IMR-90 (cell line): ENCODE data around the gene IFRD2. TPM values are rescaled to one million over a fixed set of nuclear protein-coding genes. Genes with fewer than 3 reads are reported as not detected.

Experiments used
- ATAC-seq: fragments of 200-7000 bp; cut with Tn5 transposase; 2 replicates; pipeline ENCODE4 v1.9.1; 2020; ENCODE audit warnings: low read depth, mild to moderate bottlenecking, moderate library complexity
- BruUV-seq: library from RNA; stranded (reverse); fragments of 400-500 nt; replicated peaks from 2 replicates; lab custom pipeline; 2021; lab: Mats Ljungman, UMichigan
- CTCF ChIA-PET: fragments of 300-600 bp; formaldehyde crosslinking; extraction: SDS; loops from one replicate; lab custom pipeline; 2021; ENCODE audit warnings: antibody characterized with exemption; lab: Yijun Ruan, JAX
- POLR2A ChIA-PET: fragments of 300-600 bp; sonication (Branson Sonifier 250); formaldehyde crosslinking; loops from one replicate; lab custom pipeline; 2022; ENCODE audit warnings: antibody characterized with exemption; ENCODE audit not compliant: unreplicated experiment; lab: Charles Lee
- DNase-seq: peaks from one replicate; pipeline ENCODE4 v3.0.0; 2013
- H2AFZ ChIP-seq: replicated peaks from 2 replicates; pipeline ENCODE3; 2013; ENCODE audit warnings: low read length, mild to moderate bottlenecking; ENCODE audit not compliant: poor library complexity
- H2AK5ac ChIP-seq: 2 replicates; pipeline ENCODE4 v1.6.1; 2013; ENCODE audit warnings: low read depth, low read length, inconsistent platforms
- H2AK9ac ChIP-seq: replicated peaks from 2 replicates; pipeline ENCODE3; 2013; ENCODE audit warnings: mild to moderate bottlenecking, low read depth, low read length, moderate library complexity; ENCODE audit not compliant: poor library complexity
- H2BK120ac ChIP-seq: 2 replicates; pipeline ENCODE4 v1.6.1; 2013; ENCODE audit warnings: low read depth, low read length, inconsistent platforms
- H2BK15ac ChIP-seq: 3 replicates; pipeline ENCODE4 v1.6.1; 2013; ENCODE audit warnings: low read depth, low read length, inconsistent platforms
- H2BK20ac ChIP-seq: 2 replicates; pipeline ENCODE4 v1.6.1; 2013; ENCODE audit warnings: low read depth, mild to moderate bottlenecking, inconsistent platforms, low read length, moderate library complexity
- H2BK5ac ChIP-seq: 2 replicates; pipeline ENCODE4 v1.6.1; 2013; ENCODE audit warnings: mild to moderate bottlenecking, low read depth, low read length, inconsistent platforms; ENCODE audit not compliant: poor library complexity, severe bottlenecking
- H3K14ac ChIP-seq: replicated peaks from 2 replicates; pipeline ENCODE4 v1.6.1; 2013; ENCODE audit warnings: low read depth, low read length, inconsistent platforms
- H3K18ac ChIP-seq: 2 replicates; pipeline ENCODE4 v1.6.1; 2013; ENCODE audit warnings: low read depth, low read length, control low read depth
- H3K23ac ChIP-seq: 2 replicates; pipeline ENCODE4 v1.6.1; 2013; ENCODE audit warnings: low read depth, low read length, inconsistent platforms
- H3K27ac ChIP-seq: 2 replicates; pipeline ENCODE4 v1.5.1; 2013; ENCODE audit warnings: mild to moderate bottlenecking, control low read depth, low read length; ENCODE audit not compliant: insufficient read depth
- H3K27me3 ChIP-seq: 2 replicates; pipeline ENCODE4 v1.6.1; 2013; ENCODE audit warnings: low read length; ENCODE audit not compliant: control insufficient read depth, insufficient read depth
- H3K36me3 ChIP-seq: 2 replicates; pipeline ENCODE4 v1.6.1; 2013; ENCODE audit warnings: low read length, mixed read lengths; ENCODE audit not compliant: control insufficient read depth, insufficient read depth
- H3K4ac ChIP-seq: 2 replicates; pipeline ENCODE4 v1.6.1; 2013; ENCODE audit warnings: low read depth, low read length, inconsistent platforms
- H3K4me1 ChIP-seq: 2 replicates; pipeline ENCODE4 v1.6.1; 2013; ENCODE audit warnings: low read length, mixed read lengths; ENCODE audit not compliant: control insufficient read depth, insufficient read depth
- H3K4me2 ChIP-seq: 2 replicates; pipeline ENCODE4 v1.6.1; 2013; ENCODE audit warnings: low read depth, mild to moderate bottlenecking, control low read depth, low read length, moderate library complexity
- H3K4me3 ChIP-seq: 2 replicates; pipeline ENCODE4 v1.5.1; 2013; ENCODE audit warnings: low read depth, mild to moderate bottlenecking, control low read depth, low read length, moderate library complexity; ENCODE audit not compliant: insufficient read depth
- H3K56ac ChIP-seq: 2 replicates; pipeline ENCODE4 v1.6.1; 2013; ENCODE audit warnings: low read length, inconsistent platforms; ENCODE audit not compliant: insufficient read depth; ENCODE audit errors: extremely low read depth
- H3K79me1 ChIP-seq, 2 experiments: 2 replicates each; pipeline ENCODE4 v1.6.1; 2013; ENCODE audit warnings: low read length in 2 of 2, inconsistent platforms in 1 of 2, low read depth in 1 of 2
- H3K9ac ChIP-seq: 2 replicates; pipeline ENCODE4 v1.6.1; 2013; ENCODE audit warnings: low read depth, low read length, control low read depth
- H3K9me1 ChIP-seq: 2 replicates; pipeline ENCODE4 v1.6.1; 2013; ENCODE audit warnings: low read length, inconsistent platforms; ENCODE audit not compliant: insufficient read depth
- H3K9me3 ChIP-seq: 2 replicates; pipeline ENCODE4 v1.6.1; 2013; ENCODE audit warnings: low read length; ENCODE audit not compliant: control insufficient read depth, insufficient read depth
- H4K20me1 ChIP-seq: 2 replicates; pipeline ENCODE4 v1.6.1; 2013; ENCODE audit warnings: low read length, inconsistent platforms; ENCODE audit not compliant: insufficient read depth
- H4K5ac ChIP-seq: 2 replicates; pipeline ENCODE4 v1.6.1; 2013; ENCODE audit warnings: mild to moderate bottlenecking, low read depth, low read length, control low read depth
- H4K8ac ChIP-seq, 2 experiments: 2 replicates each; pipeline ENCODE4 v1.6.1; 2013; ENCODE audit warnings: low read depth in 2 of 2, low read length in 2 of 2, control low read depth in 1 of 2, inconsistent platforms in 1 of 2
- H4K91ac ChIP-seq: 2 replicates; pipeline ENCODE4 v1.6.1; 2013; ENCODE audit warnings: low read depth, low read length, inconsistent platforms; ENCODE audit not compliant: insufficient read depth
- SMC3 ChIP-seq: fragments of 150-350 bp; IDR thresholded peaks from 2 replicates; pipeline ENCODE4 v1.6.1; 2016; ENCODE audit warnings: low read depth, mild to moderate bottlenecking, antibody characterized with exemption, low read length, moderate library complexity
- USF2 ChIP-seq: fragments of 150-350 bp; IDR thresholded peaks from 2 replicates; pipeline ENCODE4 v1.6.1; 2017; ENCODE audit warnings: mild to moderate bottlenecking, antibody characterized with exemption, low read length, low read depth
- WGBS, 2 experiments: methylation state at CpG; one replicate each; pipeline versions ENCODE4 v1.1.5 to v1.1.7; 2013; ENCODE audit warnings: missing lambda C conversion rate in 2 of 2; ENCODE audit not compliant: insufficient read length in 1 of 2; ENCODE audit errors: extremely low coverage in 2 of 2; 5-methylcytosine and 5-hydroxymethylcytosine counted together
- dilution Hi-C: fragments of 300-500 bp; cut with HindIII; formaldehyde crosslinking; loops from one replicate; pipeline ENCODE4 v1.14.3; 2018; ENCODE audit warnings: low sequenced_read_pairs; ENCODE audit not compliant: unreplicated experiment
- in situ Hi-C: fragments of 300-500 bp; cut with MboI; formaldehyde crosslinking; loops from 3 replicates; pipeline ENCODE4 v1.14.3; 2019; ENCODE audit warnings: low sequenced_read_pairs, inconsistent platforms, mixed read lengths
- intact Hi-C: fragments of 100-400 bp; cut with micrococcal nuclease; formaldehyde crosslinking; loops from 2 replicates; pipeline ENCODE4 v1.10.0; 2022
- polyA plus RNA-seq, 3 experiments: library from polyadenylated mRNA; depleted of rRNA; stranded (reverse); fragments of >200 nt; gene quantifications; 2 replicates each; pipeline ENCODE4 v1.2.3, GENCODE V29; 2012; ENCODE audit warnings: low replicate concordance in 1 of 3
- total RNA-seq: library from RNA; depleted of rRNA; stranded (reverse); fragments of >200 nt; gene quantifications from 2 replicates; pipeline ENCODE4 v1.2.3, GENCODE V29; 2012

IFRD2 gene
- total and polyA plus RNA-seq, 2 of the 4 experiments (the other 2 are of a cell fraction), result 52.7 to 79.1 TPM

GRCh38 chr3:50340448-50341329 is 48.5 kb upstream of the IFRD2 start, which contains the start of gene RASSF1:
RASSF1 (minus strand) TSS chr3:50340836; CDS start chr3:50340805, 31 bp downstream.
- intact Hi-C loops, result no loop called here
- Histone ChIP-seq H3K9me1 (peaks cover 14% of the 10 kb centered on the region), H3K9me3 (no peaks in the 10 kb centered on the region), H4K8ac (peak within 1 kb of the TSS; percentile 59 to 97), H3K27ac (peak within 1 kb of the TSS; percentile 44), H3K4ac (peak within 1 kb of the TSS; percentile 81), H2BK20ac (peak within 1 kb of the TSS; percentile 21; the same call in 1 of the 2 replicates), H2BK15ac (peak within 1 kb of the TSS; percentile 58; the same call in 2 of the 3 replicates), H3K23ac (peak within 1 kb of the TSS; percentile 62), H3K56ac (peak within 1 kb of the TSS; percentile 4; the same call in 1 of the 2 replicates), H3K4me2 (peak within 1 kb of the TSS; percentile 79), H3K27me3 (no peaks in the 10 kb centered on the region), H4K20me1 (peaks cover 11% of the 10 kb centered on the region), H3K36me3 (no peaks in the 10 kb centered on the region; the same call in 1 of the 2 replicates), H2AK9ac (peak within 1 kb of the TSS; percentile 23), H2AK5ac (peak within 1 kb of the TSS; percentile 54), H2BK120ac (peak within 1 kb of the TSS; percentile 58), H3K9ac (peak within 1 kb of the TSS; percentile 69; the same call in 1 of the 2 replicates), H3K14ac (peak within 1 kb of the TSS; percentile 65), H3K4me1 (peaks cover 21% of the 10 kb centered on the region), H2BK5ac (peak within 1 kb of the TSS; percentile 82), H2AFZ (peak within 1 kb of the TSS; percentile 94), H4K5ac (peak within 1 kb of the TSS; percentile 81), H3K79me1 (peaks cover 15 to 37% of the 10 kb centered on the region in 2 experiments; a peak in 3 of 4 replicates), H3K18ac (peak within 1 kb of the TSS; percentile 81), H4K91ac (peak within 1 kb of the TSS; percentile 73), H3K4me3 (peak within 1 kb of the TSS; percentile 43)
- 7% methylated on average over 32 of the region's 85 CpGs; no CpG with 5 or more reads in 1 of the 2 experiments for WGBS, 2 experiments
- BruUV-seq, result no TSS peak
- CTCF ChIA-PET, result interaction anchor here (0.6 kb wide), 1 partner anchor 1738 kb away, joined by 3 read pairs; no protein-coding TSS in a partner anchor
- POLR2A ChIA-PET, result interaction anchor here (0.6 kb wide), 1 partner anchor 10 kb away, joined by 4 read pairs; the partner anchor contains the start of genes CYB561D2 and NPRL2
- TF ChIP-seq USF2, result peak; percentile 30; the same call in 1 of the 2 replicates
- no peak for TF ChIP-seq SMC3
- ATAC-seq, result peak; percentile 16
- dilution Hi-C loops, result no loop called here
- DNase-seq, result no peak
- in situ Hi-C loops, result loop anchor here (25.0 kb wide), 3 partner anchors 1047 to 1822 kb away; partner anchors contain the start of genes ABHD14B, GPR62, MANF and PCBP4
